Bronchial epithelial cell (primary cell): ENCODE data around the gene STOX2. TPM values are rescaled to one million over a fixed set of nuclear protein-coding genes. Genes with fewer than 3 reads are reported as not detected.
A peak's percentile ranks its signal among the peaks of the same experiment; 100 is the strongest.

Source experiments
- DNase-seq: peaks from one replicate; pipeline ENCODE4 v3.0.0-alpha.2; 2010; ENCODE audit warnings: low read depth
- FAIRE-seq: peaks from 2 replicates; lab custom pipeline; 2011; peaks lifted over from hg19 to GRCh38; lab: Jason Lieb, UNC
- H3K27me3 ChIP-seq: 2 replicates; pipeline ENCODE4 v1.5.1; 2011; ENCODE audit warnings: low read length; ENCODE audit not compliant: control insufficient read depth, insufficient read depth
- H3K36me3 ChIP-seq: 2 replicates; pipeline ENCODE4 v1.5.1; 2011; ENCODE audit warnings: low read length; ENCODE audit not compliant: control insufficient read depth, insufficient read depth
- H3K4me3 ChIP-seq: 2 replicates; pipeline ENCODE4 v1.5.1; 2011; ENCODE audit warnings: mild to moderate bottlenecking, low read depth, low read length, control low read depth
- total RNA-seq: library from RNA; depleted of rRNA; stranded (reverse); fragments of >200 nt; gene quantifications from 2 replicates; pipeline ENCODE4 v1.2.1, GENCODE V29; 2014
- TF ChIP-seq, protein P1 (sequence below): IDR thresholded peaks from 2 replicates; pipeline ENCODE4 v1.5.1; 2011; ENCODE audit warnings: mild to moderate bottlenecking, moderate library complexity, low read length, control low read depth, inconsistent platforms; ENCODE audit not compliant: insufficient read depth, severe bottlenecking

The STOX2 gene
- total RNA-seq, 1 donor from 2014 or later, result 1.3 TPM

DNA sequence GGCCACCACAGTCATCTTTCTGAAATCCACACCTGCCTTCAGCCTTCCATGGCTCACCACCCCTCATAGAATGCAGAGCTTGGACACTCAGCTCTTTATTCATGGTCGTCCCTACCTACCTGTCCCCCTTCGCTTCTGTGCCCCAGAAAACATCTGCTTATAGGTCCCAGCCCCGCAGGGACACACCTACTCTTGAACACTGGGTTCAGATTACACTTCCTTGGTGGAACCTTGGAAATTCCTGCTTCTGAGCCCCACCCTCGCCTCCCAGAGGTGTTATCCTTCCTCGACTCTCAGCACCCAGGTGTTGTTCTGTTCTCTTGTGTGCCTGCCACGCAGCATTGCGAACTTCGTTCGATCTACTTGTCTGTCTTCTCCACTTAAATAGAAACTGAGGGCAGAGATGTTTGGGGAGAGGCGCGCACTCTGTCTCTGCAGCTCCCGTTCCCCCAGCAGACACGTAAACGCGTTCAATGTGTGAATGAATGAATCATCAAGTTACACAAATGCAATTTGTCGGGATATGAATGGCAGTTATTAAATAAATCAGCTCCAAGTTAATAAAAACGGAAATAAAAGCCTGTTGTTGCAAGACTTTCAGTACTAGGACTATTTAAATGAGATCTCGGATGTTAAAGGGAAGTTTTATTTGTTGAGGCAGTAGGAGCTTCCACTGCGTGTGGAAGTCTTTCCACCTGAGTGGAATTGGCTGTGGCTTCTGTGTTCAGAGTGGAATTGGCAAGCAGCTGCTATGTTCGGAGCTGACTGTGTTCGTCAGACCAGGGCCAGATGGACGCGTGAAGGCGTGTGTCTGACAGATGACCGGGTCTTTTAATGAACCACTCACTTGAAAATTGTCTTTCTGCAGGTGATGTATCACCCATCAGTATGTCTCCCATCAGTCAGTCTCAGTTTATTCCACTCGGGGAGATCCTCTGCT, 95.6 kb downstream of the STOX2 start:
- Histone ChIP-seq H3K27me3 (no peaks in the 10 kb centered on the region), H3K36me3 (no peaks in the 10 kb centered on the region), H3K4me3 (no peak overlapping the region)
- TF ChIP-seq, protein P1, sequence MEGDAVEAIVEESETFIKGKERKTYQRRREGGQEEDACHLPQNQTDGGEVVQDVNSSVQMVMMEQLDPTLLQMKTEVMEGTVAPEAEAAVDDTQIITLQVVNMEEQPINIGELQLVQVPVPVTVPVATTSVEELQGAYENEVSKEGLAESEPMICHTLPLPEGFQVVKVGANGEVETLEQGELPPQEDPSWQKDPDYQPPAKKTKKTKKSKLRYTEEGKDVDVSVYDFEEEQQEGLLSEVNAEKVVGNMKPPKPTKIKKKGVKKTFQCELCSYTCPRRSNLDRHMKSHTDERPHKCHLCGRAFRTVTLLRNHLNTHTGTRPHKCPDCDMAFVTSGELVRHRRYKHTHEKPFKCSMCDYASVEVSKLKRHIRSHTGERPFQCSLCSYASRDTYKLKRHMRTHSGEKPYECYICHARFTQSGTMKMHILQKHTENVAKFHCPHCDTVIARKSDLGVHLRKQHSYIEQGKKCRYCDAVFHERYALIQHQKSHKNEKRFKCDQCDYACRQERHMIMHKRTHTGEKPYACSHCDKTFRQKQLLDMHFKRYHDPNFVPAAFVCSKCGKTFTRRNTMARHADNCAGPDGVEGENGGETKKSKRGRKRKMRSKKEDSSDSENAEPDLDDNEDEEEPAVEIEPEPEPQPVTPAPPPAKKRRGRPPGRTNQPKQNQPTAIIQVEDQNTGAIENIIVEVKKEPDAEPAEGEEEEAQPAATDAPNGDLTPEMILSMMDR, result no peak
- FAIRE-seq (peak; percentile 18), DNase-seq (peak; percentile 50)

DNA sequence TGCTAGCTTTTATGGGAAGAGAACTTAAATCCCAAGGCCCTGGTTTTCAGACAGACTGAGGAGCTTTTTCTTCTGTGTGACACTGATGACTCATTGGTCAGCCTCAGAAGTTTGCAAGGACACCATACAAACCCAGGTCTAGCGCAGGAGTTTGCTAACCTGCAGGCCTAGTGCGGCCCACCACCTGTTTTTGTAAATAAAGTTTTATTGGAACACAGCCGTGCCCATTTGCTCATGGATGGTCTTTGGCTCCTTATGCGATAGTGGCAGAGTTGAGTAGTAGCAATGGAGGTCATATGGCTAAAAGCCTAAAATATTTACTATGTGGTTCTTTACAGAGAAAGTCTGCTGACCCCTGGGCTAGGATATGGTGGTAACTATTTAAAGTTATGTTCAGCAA, 98.3 kb downstream of the STOX2 start:
- TF ChIP-seq, protein P1, result no peak
- no peak for FAIRE-seq
- DNase-seq, result no peak
- Histone ChIP-seq H3K36me3 (no peaks in the 10 kb centered on the region), H3K4me3 (no peak overlapping the region), H3K27me3 (no peaks in the 10 kb centered on the region)

DNA sequence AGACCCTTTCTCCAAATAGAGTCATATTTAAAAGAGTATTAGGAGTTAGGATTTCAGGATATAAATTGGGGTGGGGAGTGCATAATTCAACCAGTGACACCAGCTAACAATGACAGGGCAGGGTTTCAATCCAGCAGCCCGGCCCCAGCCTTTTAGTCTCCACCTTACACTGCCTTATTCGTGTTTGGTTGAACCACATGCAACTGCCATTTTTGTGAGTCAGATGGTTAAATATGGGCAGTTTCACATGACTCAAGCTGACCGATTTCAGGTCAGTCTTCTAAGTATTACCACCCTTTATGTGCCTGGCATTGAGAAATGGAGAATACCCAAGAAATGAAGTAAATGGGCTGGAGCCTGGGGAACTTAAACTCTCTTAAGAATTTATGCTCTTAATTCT, 102.8 kb downstream of the STOX2 start:
- FAIRE-seq (no peak), DNase-seq (peak; percentile 38)
- H3K27me3 ChIP-seq, result no peaks in the 10 kb centered on the region
- H3K36me3 ChIP-seq, result no peaks in the 10 kb centered on the region
- TF ChIP-seq, protein P1, result no peak
- H3K4me3 ChIP-seq, result no peak overlapping the region

DNA sequence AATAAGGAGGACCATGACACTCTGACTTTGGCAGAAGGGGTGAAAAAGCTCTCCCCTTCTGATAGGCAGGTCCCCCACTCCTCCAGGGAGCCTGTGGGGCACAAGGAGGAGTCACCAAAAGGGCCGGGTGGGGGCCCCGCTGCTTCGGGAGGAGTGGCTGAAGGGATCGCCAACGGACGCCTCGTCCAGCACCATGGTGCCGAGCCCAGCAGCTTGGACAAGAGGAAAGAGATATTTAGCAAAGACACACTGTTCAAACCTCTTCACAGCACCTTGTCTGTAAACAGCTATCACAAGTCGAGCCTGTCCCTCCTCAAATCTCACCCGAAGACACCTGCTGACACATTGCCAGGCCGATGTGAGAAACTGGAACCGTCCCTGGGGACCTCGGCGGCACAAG, 105.6 kb downstream of the STOX2 start:
- H3K4me3 ChIP-seq, result no peak overlapping the region
- FAIRE-seq (no peak), DNase-seq (no peak)
- TF ChIP-seq, protein P1, result no peak
- H3K36me3 ChIP-seq, result no peaks in the 10 kb centered on the region
- no peaks in the 10 kb centered on the region for H3K27me3 ChIP-seq

DNA sequence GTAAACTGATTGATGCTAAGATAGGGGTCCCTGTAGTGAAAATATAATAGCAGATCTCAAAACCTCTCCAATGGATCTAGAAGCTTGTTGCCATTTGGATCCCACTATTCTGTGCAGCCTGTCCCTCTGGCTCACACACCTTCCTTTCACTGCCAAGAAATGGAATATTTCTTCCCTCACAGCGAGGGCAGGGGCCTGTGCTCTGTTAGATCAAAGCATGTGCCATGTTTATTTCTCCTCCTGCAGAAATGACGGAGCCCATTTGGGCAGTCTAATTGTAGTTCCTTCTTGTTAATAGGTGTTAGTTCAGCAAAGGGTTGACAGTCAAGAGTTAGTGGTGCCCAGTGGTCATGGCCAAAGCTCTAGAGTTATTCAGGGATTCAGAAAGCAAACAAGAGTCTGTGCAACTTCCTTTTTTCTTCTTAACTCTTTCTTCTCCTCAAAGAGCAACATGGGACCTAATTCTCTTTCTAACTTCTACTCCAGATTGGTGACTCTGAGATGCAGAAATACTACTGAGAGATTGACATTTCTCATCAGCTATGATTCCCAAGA, 106.8 kb downstream of the STOX2 start:
- DNase-seq (no peak), FAIRE-seq (no peak)
- Histone ChIP-seq H3K36me3 (no peaks in the 10 kb centered on the region), H3K4me3 (no peak overlapping the region), H3K27me3 (no peaks in the 10 kb centered on the region)
- TF ChIP-seq, protein P1, result no peak
